Activated naive CD8-positive, alpha-beta T cell treated with anti-CD3 and anti-CD28 coated beads, Interleukin-2, amount 10 ng/mL, durations not matched to agents 7 days and 5 days (primary cell): ENCODE measurements around the gene NKX1-1. TPM values are rescaled to one million over a fixed set of nuclear protein-coding genes. Genes with fewer than 3 reads are reported as not detected.

Experiments used
- ATAC-seq: fragments of 150-1000 bp; cut with Tn5 transposase; one replicate; pipeline ENCODE4 v1.10.0; 2021; ENCODE audit warnings: low read depth, moderate library complexity
- POLR2A ChIA-PET: fragments of 350-600 bp; sonication (Branson Sonifier 250); formaldehyde crosslinking; loops from one replicate; lab custom pipeline; 2021; ENCODE audit warnings: antibody characterized with exemption; lab: Charles Lee
- DNase-seq: peaks from one replicate; pipeline ENCODE4 v3.0.0; 2021
- H3K27ac Mint-ChIP-seq: one replicate; pipeline ENCODE4 v1.8.0; 2022; ENCODE audit warnings: mild to moderate bottlenecking, mixed read lengths
- H3K27me3 Mint-ChIP-seq: one replicate; pipeline ENCODE4 v1.8.0; 2022; ENCODE audit warnings: mild to moderate bottlenecking, moderate library complexity, mixed read lengths
- H3K36me3 Mint-ChIP-seq: one replicate; pipeline ENCODE4 v1.8.0; 2021; ENCODE audit warnings: mild to moderate bottlenecking, mixed read lengths
- H3K4me1 Mint-ChIP-seq: one replicate; pipeline ENCODE4 v1.8.0; 2021; ENCODE audit warnings: mixed read lengths
- H3K4me3 Mint-ChIP-seq: one replicate; pipeline ENCODE4 v1.8.0; 2022; ENCODE audit warnings: mild to moderate bottlenecking, moderate library complexity, mixed read lengths
- H3K9me3 Mint-ChIP-seq: one replicate; pipeline ENCODE4 v1.8.0; 2021; ENCODE audit warnings: mixed read lengths
- total RNA-seq, 2 experiments: library from RNA; stranded (reverse); gene quantifications; one replicate each; pipeline ENCODE4 v1.2.3, GENCODE V29; 2021

NKX1-1 gene
- total RNA-seq, 2 experiments from 2014 or later = not detected

DNA sequence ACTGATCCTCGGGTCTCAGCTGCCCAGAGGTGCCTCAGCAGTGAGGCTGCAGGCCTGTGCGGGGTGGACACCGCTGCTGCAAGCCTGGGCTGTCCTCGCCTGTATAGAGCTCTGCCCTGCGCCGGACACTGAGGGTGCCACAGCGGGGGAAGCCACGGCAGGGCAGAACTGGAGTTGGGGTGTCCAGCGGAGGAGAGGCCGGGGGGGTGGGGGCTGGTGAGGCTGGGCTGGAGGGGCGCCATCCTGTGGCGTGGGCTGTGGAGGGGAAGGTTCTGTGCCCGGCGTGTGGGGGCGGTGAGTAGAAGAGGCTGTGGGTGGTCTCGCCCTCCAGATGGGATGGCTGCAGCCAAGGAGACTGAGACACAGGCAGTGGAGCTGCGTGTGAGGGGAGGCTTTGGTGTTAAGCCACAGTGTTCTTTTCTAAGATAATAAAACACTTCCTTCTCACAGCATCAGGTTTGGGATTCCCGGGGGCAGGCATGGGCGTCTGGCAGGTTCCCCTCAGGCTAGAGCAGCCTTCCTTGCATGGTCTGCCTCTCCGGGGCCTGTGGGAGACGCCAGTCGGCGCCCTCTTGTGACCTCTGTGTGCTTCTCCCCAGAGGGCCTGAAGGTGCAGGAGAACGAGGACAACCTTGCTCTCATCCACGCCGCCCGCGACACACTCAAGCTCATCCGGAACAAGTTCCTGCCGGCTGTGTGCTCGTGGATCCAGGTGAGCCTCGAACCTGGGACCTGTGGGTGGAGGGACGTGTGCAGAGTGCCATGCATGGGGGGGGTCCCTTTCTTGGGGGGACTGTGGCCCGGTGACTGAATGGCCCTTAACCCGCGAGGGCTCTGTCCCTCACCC lies 51.9 kb downstream of the NKX1-1 start:
- ATAC-seq (no peak), DNase-seq (no peak)
- Mint-ChIP-seq H3K36me3 (no peaks in the 10 kb centered on the region), H3K27ac (no peak overlapping the region), H3K27me3 (no peaks in the 10 kb centered on the region), H3K4me3 (no peak overlapping the region), H3K9me3 (no peaks in the 10 kb centered on the region), H3K4me1 (peaks cover 4% of the 10 kb centered on the region)
- POLR2A ChIA-PET = no interaction called here

DNA sequence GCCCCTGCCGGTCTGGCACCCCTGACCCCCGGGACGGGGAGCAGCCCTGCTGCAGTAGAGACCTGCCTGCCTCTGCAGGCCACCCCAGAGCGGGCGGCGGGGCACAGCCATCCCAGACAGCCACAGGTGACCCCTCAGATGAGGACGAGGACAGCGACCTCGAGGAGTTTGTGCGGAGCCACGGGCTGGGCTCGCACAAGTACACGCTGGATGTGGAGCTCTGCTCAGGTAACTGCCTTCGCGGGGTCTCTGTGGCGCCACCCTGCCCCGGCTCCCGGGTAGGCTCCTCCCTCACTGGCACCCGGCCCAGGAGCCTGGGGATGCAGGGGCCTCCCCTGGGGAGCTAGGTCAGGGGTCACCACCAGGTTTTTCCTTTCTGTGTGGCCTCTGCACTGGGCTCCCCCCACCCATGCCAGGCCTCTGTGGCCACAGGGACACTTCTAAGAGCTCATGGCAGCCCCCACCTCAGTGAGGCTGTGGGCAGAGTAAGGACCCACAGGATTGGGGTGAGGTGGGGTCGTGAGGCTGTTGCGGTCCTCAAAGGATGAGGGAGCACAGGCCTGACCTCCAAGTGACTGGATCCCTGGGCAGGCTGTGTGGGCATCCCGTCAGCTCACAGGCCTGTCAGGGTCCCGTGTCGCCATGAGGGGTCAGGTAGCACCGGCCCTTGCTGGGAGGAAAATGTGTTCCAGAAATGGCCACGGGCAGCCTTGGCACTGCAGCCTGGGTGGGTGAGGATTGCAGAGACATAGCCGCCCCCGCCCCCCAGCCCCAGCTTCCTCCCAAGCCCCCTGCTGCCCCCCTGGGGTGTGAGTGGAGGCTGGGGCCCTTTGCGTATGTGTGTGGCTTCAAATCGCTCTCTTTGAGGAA lies 52.8 kb downstream of the NKX1-1 start:
- POLR2A ChIA-PET = no interaction called here
- peaks cover 8% of the 10 kb centered on the region for H3K4me1 Mint-ChIP-seq
- no peaks in the 10 kb centered on the region for H3K9me3 Mint-ChIP-seq
- no peak for DNase-seq
- H3K4me3 Mint-ChIP-seq = no peak overlapping the region
- no peak for ATAC-seq
- H3K36me3 Mint-ChIP-seq = no peaks in the 10 kb centered on the region
- H3K27ac Mint-ChIP-seq = no peak overlapping the region
- no peaks in the 10 kb centered on the region for H3K27me3 Mint-ChIP-seq

Other genes with a start within 250 kb of the NKX1-1 start
- 10 to 100 TPM; 18.5 to 18.8 TPM for gene SPON2, start 233.9 kb downstream of the NKX1-1 start, total RNA-seq
- 100 to 1,000 TPM; 194 to 211 TPM for gene CTBP1, start 157.3 kb downstream of the NKX1-1 start, total RNA-seq
- 10 to 100 TPM; 73.2 to 82.9 TPM for gene MAEA, start 116.6 kb downstream of the NKX1-1 start, total RNA-seq
- 10 to 100 TPM; 30.0 to 30.9 TPM for gene UVSSA, start 59.2 kb downstream of the NKX1-1 start, total RNA-seq